ENCODE data around the gene ANK3. TPM values are rescaled to one million over a fixed set of nuclear protein-coding genes. Genes with fewer than 3 reads are reported as not detected.

The ANK3 gene
- total RNA-seq, 1 experiment from 2014 or later = 7.0 TPM

DNA sequence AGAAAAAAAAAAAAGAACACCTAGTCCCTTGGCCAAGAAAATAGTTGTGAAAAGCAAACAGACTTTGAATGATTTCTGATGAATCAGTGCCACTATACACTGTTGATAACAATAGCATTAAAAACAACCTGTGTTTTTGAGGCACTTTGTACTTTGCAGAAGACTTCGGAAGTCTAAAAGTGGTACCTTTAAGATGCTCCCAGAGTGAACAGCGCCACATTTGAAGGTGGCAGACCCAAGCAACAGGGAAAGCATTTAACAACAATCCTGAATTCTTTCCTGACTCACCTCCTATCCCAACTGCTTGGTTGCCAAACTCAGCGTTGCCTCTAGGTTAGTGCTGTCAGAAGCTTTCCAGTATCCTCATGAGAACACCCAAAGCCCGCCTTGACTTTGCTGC, 380.9 kb downstream of the ANK3 start:
- H3K9ac ChIP-seq (ENCODE audit: low read length) = no peak overlapping the region
- H3K79me2 ChIP-seq (ENCODE audit: low read length) = no peaks in the 10 kb centered on the region
- H3K4me3 ChIP-seq (ENCODE audit: low read length) = no peak overlapping the region
- no peaks in the 10 kb centered on the region for H3K27me3 ChIP-seq (ENCODE audit: low read length)
- H3K27ac ChIP-seq (ENCODE audit: low read length) = no peak overlapping the region
- no peak overlapping the region for H2AFZ ChIP-seq (ENCODE audit: low read length)
- H3K4me2 ChIP-seq (ENCODE audit: low read depth, low read length, poor library complexity, severe bottlenecking) = no peak overlapping the region
- H3K36me3 ChIP-seq (ENCODE audit: insufficient read depth, low read length) = no peaks in the 10 kb centered on the region
- H4K20me1 ChIP-seq (ENCODE audit: insufficient read depth, low read depth, low read length) = no peaks in the 10 kb centered on the region
- H3K4me1 ChIP-seq (ENCODE audit: low read length) = peaks cover 19% of the 10 kb centered on the region
- no peaks in the 10 kb centered on the region for H3K9me2 ChIP-seq (replicated peaks; ENCODE audit: insufficient read depth, low read length)
- no peaks in the 10 kb centered on the region for H3K9me3 ChIP-seq (ENCODE audit: low read length)
- no peak for DNase-seq

DNA sequence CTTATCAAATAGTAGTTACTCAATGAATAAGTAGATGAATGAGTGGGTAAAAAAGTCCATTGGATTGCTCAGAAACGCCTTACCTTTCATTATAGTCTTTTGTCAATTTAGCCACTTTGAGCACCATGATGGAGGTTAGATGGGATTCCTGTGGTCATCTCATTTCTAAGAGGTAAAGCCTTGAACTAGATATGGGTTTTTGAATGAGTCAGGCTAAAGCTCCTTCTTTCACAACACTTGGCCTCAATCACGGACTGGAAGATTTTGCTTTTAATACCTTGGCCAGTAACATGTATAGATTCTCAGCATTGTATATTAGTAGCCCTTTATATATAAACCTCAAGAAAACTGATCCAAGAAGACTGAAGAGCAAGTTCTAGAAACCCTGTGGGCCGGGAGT, 383.6 kb downstream of the ANK3 start:
- Histone ChIP-seq H3K27me3 (ENCODE audit: low read length) (no peaks in the 10 kb centered on the region), H3K36me3 (ENCODE audit: insufficient read depth, low read length) (no peaks in the 10 kb centered on the region), H3K27ac (ENCODE audit: low read length) (no peak overlapping the region), H3K9ac (ENCODE audit: low read length) (no peak overlapping the region), H3K79me2 (ENCODE audit: low read length) (no peaks in the 10 kb centered on the region), H3K4me3 (ENCODE audit: low read length) (no peak overlapping the region), H4K20me1 (ENCODE audit: insufficient read depth, low read depth, low read length) (no peaks in the 10 kb centered on the region), H3K4me1 (ENCODE audit: low read length) (peaks cover 19% of the 10 kb centered on the region), H3K9me3 (ENCODE audit: low read length) (no peaks in the 10 kb centered on the region), H3K9me2 (replicated peaks; ENCODE audit: insufficient read depth, low read length) (no peaks in the 10 kb centered on the region), H3K4me2 (ENCODE audit: low read depth, low read length, poor library complexity, severe bottlenecking) (no peak overlapping the region), H2AFZ (ENCODE audit: low read length) (no peak overlapping the region)
- no peak for DNase-seq

DNA sequence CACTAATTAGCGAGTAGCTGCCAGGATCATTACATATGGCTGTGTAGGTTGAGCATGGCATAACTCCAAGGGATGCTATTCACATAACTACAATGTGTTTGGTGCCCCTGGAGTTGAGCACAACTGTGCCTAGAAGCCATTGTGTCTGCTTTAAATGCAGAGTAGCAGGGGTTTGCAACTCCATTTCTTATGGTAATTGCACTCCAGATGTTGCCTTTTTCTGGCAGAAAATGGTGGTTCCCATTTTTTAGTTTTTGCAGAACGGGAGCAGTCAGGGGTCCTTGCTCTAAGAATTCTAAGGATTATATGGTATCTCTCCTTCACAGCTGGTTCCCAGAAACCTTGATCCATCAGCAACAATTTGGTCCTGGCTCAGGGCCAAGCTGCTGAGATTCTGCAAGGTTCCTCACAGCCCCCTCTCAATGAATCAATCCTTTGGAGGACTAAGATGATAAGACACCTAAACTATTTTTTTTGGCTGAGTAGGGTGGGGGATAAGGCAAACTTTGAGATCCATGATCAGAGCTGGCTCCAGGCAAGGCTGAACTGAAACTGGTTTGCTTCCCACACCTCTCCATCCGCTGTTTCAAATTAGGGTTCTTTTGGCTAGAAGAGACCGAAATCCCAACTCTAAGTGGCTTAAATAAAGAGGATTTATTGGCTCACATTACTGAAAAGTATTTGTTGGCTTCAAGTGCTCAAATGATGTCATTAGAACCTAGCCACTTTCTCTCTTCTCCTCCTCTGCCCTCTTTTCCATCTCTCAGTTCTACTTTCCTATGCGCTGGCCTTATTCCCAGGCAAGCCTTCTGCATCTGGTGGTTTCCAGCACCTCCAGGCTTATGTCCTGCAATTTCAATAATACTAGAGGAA, 385.8 kb downstream of the ANK3 start:
- no peaks in the 10 kb centered on the region for H3K27me3 ChIP-seq (ENCODE audit: low read length)
- DNase-seq = no peak
- H3K9me3 ChIP-seq (ENCODE audit: low read length) = no peaks in the 10 kb centered on the region
- no peak overlapping the region for H3K4me3 ChIP-seq (ENCODE audit: low read length)
- H2AFZ ChIP-seq (ENCODE audit: low read length) = no peak overlapping the region
- H3K9me2 ChIP-seq (replicated peaks; ENCODE audit: insufficient read depth, low read length) = no peaks in the 10 kb centered on the region
- peaks cover 7% of the 10 kb centered on the region for H3K4me1 ChIP-seq (ENCODE audit: low read length)
- H3K36me3 ChIP-seq (ENCODE audit: insufficient read depth, low read length) = no peaks in the 10 kb centered on the region
- H3K27ac ChIP-seq (ENCODE audit: low read length) = no peak overlapping the region
- no peaks in the 10 kb centered on the region for H3K79me2 ChIP-seq (ENCODE audit: low read length)
- H4K20me1 ChIP-seq (ENCODE audit: insufficient read depth, low read depth, low read length) = no peaks in the 10 kb centered on the region
- no peak overlapping the region for H3K4me2 ChIP-seq (ENCODE audit: low read depth, low read length, poor library complexity, severe bottlenecking)
- no peak overlapping the region for H3K9ac ChIP-seq (ENCODE audit: low read length)

DNA sequence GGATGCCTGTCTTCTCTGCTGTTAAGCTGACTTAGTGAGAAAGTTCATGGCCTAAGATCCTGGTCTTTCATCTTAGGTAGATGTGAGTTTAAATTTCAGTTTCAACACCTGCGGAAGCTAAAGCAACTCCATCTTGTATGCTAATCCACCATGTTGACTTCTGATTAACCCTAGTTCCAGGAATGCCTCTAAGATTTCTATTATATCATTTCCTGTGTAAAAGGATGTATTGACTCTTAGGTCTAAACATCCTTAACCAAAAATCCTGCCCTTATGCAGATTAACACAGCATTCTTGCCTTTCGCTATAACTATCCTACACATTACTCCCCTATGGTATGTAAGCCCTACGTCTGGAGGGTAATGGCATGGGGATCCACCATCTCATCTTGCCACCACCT, 388.9 kb downstream of the ANK3 start:
- H3K4me3 ChIP-seq (ENCODE audit: low read length) = no peak overlapping the region
- H3K9me2 ChIP-seq (replicated peaks; ENCODE audit: insufficient read depth, low read length) = no peaks in the 10 kb centered on the region
- no peak overlapping the region for H3K9ac ChIP-seq (ENCODE audit: low read length)
- H3K36me3 ChIP-seq (ENCODE audit: insufficient read depth, low read length) = no peaks in the 10 kb centered on the region
- no peaks in the 10 kb centered on the region for H3K27me3 ChIP-seq (ENCODE audit: low read length)
- no peaks in the 10 kb centered on the region for H3K79me2 ChIP-seq (ENCODE audit: low read length)
- H3K9me3 ChIP-seq (ENCODE audit: low read length) = no peaks in the 10 kb centered on the region
- H3K27ac ChIP-seq (ENCODE audit: low read length) = no peak overlapping the region
- H3K4me1 ChIP-seq (ENCODE audit: low read length) = no peaks in the 10 kb centered on the region
- no peak overlapping the region for H3K4me2 ChIP-seq (ENCODE audit: low read depth, low read length, poor library complexity, severe bottlenecking)
- H4K20me1 ChIP-seq (ENCODE audit: insufficient read depth, low read depth, low read length) = no peaks in the 10 kb centered on the region
- H2AFZ ChIP-seq (ENCODE audit: low read length) = no peak overlapping the region
- DNase-seq = no peak

DNA sequence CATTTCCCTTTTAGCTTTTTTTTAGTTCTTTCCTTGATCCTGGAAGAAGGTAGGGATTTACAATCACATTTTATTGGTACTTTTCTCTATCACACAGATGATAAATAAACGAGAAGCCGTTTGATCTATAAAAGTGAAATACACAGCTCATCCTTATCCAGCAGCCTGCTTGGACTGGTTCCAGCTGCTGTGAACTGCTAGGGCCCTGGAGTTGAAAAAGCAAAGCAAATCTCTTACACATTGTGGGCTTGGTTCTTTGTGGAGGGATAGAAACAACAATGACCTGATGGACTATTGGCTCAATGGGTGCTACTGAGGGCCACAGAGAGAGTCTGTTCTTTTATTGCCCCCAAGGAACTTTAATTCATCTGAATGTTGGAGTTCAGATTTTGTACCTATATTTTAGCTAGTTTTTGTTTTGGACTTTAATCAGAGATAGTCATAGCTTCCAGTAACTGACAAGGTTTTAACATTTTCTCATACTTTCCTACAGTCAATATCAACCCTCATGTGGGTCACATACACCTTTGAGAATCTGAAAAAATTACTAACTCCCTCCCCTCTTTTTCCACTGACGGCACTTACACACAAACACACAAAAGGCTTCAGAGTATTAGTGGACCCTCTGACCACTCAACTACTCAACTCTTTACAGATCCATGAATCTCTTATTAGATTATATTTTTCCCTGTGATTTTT, 391.7 kb downstream of the ANK3 start:
- Histone ChIP-seq H3K9ac (ENCODE audit: low read length) (no peak overlapping the region), H3K36me3 (ENCODE audit: insufficient read depth, low read length) (no peaks in the 10 kb centered on the region), H2AFZ (ENCODE audit: low read length) (no peak overlapping the region), H3K4me3 (ENCODE audit: low read length) (no peak overlapping the region), H3K4me1 (ENCODE audit: low read length) (no peaks in the 10 kb centered on the region), H3K79me2 (ENCODE audit: low read length) (no peaks in the 10 kb centered on the region), H3K27me3 (ENCODE audit: low read length) (no peaks in the 10 kb centered on the region), H3K27ac (ENCODE audit: low read length) (no peak overlapping the region), H3K9me2 (replicated peaks; ENCODE audit: insufficient read depth, low read length) (no peaks in the 10 kb centered on the region), H3K4me2 (ENCODE audit: low read depth, low read length, poor library complexity, severe bottlenecking) (no peak overlapping the region), H4K20me1 (ENCODE audit: insufficient read depth, low read depth, low read length) (no peaks in the 10 kb centered on the region), H3K9me3 (ENCODE audit: low read length) (no peaks in the 10 kb centered on the region)
- DNase-seq = no peak

DNA sequence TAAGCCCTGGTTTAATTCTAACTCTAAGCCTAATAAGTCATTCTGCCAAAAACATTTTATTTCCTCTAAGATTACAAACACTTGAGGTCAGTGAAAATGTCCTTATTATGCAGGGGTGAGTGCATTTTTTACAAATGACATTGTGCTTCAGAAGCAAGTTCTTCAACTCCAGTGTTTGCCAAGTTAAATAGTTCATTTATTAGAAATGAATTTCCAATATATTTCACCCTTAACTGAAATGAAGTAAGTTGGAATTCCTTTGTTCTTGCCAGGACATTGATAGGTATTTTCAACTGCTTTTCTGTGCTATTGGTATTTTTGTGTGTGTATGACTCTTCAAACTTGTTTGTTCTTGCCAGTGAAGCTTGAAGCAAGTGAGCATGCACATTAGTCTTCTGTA, 393.8 kb downstream of the ANK3 start:
- Histone ChIP-seq H3K9ac (ENCODE audit: low read length) (no peak overlapping the region), H3K79me2 (ENCODE audit: low read length) (no peaks in the 10 kb centered on the region), H3K9me3 (ENCODE audit: low read length) (no peaks in the 10 kb centered on the region)

DNA sequence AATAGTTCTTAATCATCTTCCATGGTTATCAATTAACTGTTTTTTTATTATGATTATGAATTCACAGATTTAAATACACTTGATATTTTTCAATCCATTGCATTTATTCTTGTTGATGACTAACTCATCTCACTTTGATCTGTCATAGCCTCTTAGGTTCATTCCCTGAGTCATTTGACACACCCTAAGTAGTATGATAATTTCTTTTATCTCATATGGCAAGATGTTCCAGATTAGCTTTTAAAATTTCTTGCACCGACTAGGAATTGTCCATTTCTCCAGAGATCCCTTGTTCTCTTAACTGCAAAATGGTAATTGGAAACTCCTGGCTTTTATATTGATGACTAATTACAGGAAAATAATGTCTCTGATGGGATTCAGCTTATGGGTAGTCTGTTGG, 395.7 kb downstream of the ANK3 start:
- Histone ChIP-seq H3K4me1 (ENCODE audit: low read length) (peaks cover 16% of the 10 kb centered on the region), H3K9ac (ENCODE audit: low read length) (no peak overlapping the region), H3K4me3 (ENCODE audit: low read length) (no peak overlapping the region), H3K79me2 (ENCODE audit: low read length) (no peaks in the 10 kb centered on the region), H4K20me1 (ENCODE audit: insufficient read depth, low read depth, low read length) (no peaks in the 10 kb centered on the region), H3K27ac (ENCODE audit: low read length) (no peak overlapping the region), H3K36me3 (ENCODE audit: insufficient read depth, low read length) (no peaks in the 10 kb centered on the region), H3K4me2 (ENCODE audit: low read depth, low read length, poor library complexity, severe bottlenecking) (no peak overlapping the region), H3K9me2 (replicated peaks; ENCODE audit: insufficient read depth, low read length) (no peaks in the 10 kb centered on the region), H3K27me3 (ENCODE audit: low read length) (no peaks in the 10 kb centered on the region), H2AFZ (ENCODE audit: low read length) (no peak overlapping the region), H3K9me3 (ENCODE audit: low read length) (no peaks in the 10 kb centered on the region)
- no peak for DNase-seq

More for the DNA sequence above, 393.8 kb downstream of the ANK3 start:
- Histone ChIP-seq H3K27me3 (ENCODE audit: low read length) (no peaks in the 10 kb centered on the region), H3K9me2 (replicated peaks; ENCODE audit: insufficient read depth, low read length) (no peaks in the 10 kb centered on the region), H2AFZ (ENCODE audit: low read length) (no peak overlapping the region), H3K36me3 (ENCODE audit: insufficient read depth, low read length) (no peaks in the 10 kb centered on the region), H3K4me3 (ENCODE audit: low read length) (no peak overlapping the region), H4K20me1 (ENCODE audit: insufficient read depth, low read depth, low read length) (no peaks in the 10 kb centered on the region), H3K27ac (ENCODE audit: low read length) (no peak overlapping the region), H3K4me1 (ENCODE audit: low read length) (peaks cover 15% of the 10 kb centered on the region), H3K4me2 (ENCODE audit: low read depth, low read length, poor library complexity, severe bottlenecking) (no peak overlapping the region)
- DNase-seq = no peak

DNA sequence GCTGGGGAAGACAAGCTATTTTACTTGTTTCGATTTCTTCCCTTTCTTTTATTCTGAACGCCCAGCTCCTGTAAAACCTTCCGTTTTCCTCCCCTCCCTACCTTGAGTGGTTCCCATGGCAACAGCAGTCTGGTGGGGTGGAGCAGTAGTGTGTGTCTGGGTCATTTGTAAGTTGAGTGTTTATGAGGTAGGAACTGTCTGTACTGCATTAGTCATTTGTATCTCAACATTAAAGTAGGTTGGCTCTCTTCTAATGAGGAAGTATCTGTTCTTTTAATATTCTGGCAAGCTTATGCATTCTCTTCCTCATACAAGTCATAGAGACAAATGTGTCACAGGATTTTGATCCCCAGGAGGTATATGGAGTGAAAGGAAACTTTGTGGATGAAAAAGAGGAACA, 398.0 kb downstream of the ANK3 start:
- Histone ChIP-seq H3K79me2 (ENCODE audit: low read length) (no peaks in the 10 kb centered on the region), H3K9me2 (replicated peaks; ENCODE audit: insufficient read depth, low read length) (no peaks in the 10 kb centered on the region), H3K27me3 (ENCODE audit: low read length) (no peaks in the 10 kb centered on the region), H3K4me3 (ENCODE audit: low read length) (peak overlapping the region; percentile 58), H2AFZ (ENCODE audit: low read length) (peak overlapping the region; percentile 87), H3K4me2 (ENCODE audit: low read depth, low read length, poor library complexity, severe bottlenecking) (peak overlapping the region; percentile 82), H3K9me3 (ENCODE audit: low read length) (no peaks in the 10 kb centered on the region), H3K27ac (ENCODE audit: low read length) (peak overlapping the region; percentile 46), H3K9ac (ENCODE audit: low read length) (peak overlapping the region; percentile 46), H3K36me3 (ENCODE audit: insufficient read depth, low read length) (no peaks in the 10 kb centered on the region), H4K20me1 (ENCODE audit: insufficient read depth, low read depth, low read length) (no peaks in the 10 kb centered on the region), H3K4me1 (ENCODE audit: low read length) (peaks cover 16% of the 10 kb centered on the region)
- DNase-seq = peak; percentile 81

Measured in Karpas-422 (cell line).